ENCODE measurements around the gene ISCA2. TPM values are rescaled to one million over a fixed set of nuclear protein-coding genes. Genes with fewer than 3 reads are reported as not detected.

ISCA2 gene
- total RNA-seq, 1 experiment from 2014 or later, result 33.0 TPM

DNA sequence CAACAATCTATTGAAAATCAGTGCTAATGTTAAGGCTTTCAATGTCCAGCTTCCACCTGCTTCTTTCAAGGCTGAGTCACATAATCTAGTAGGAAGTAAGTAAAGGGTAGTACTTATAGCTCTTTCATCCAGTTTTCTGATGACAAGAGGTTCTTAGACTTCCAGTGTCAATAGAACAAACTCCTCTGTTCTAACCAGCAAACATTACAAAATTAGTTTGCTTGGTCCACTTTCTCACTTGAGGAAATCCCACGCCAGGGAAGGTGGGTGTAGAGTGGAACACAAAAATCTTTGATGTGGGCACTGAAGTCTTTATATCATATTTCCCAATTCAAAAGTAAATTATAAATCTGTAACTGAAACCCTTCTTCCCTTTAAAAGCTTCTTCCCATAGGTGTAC is 3.1 kb upstream of the ISCA2 start:
- H3K4me1 ChIP-seq, result peaks cover 52% of the 10 kb centered on the region
- peaks cover 7% of the 10 kb centered on the region for H3K4me1 Mint-ChIP-seq (ENCODE audit: low read depth, unreplicated experiment)

DNA sequence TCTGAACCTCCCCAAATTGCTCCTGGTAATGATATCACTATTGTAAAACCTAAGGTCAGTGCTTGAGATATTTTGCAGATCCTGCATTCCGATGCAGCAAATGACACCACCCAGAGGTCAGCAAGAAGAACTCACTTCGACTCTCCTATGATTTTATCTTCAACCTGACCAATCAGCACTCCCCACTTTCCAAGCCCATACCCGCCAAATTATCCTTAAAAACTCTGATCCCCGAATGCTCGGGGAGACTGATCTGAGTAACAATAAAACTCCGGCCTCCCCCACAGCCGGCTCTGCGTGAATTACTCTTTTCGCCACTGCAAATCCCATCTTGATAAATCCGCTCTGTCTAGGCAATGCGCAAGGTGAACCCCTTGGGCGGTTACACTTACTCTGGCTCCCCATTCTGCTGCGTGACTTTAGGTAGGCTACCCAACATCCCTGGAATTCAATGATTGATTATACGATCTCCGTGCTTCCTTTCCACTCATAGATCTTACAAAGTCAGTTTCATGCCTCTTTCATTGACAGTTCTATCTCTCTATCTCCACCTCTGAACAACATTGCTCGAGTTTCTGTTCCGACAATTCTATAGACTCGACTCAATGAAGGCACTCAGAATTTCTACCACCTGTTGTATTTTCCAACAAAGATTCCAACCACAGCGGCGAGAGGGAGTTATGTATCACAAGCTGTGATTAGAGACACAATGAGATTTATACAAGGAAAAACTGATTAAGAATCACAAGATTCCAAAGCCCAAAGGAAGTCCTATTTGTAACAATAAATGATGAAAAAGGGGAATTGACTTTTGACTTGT is 1.4 kb upstream of the ISCA2 start:
- H3K36me3 ChIP-seq (ENCODE audit: control insufficient read depth, insufficient read depth, low read length), result no peaks in the 10 kb centered on the region
- ChIA-PET CTCF (interaction anchor here (1.0 kb wide), 1 partner anchor 117 kb away, joined by 6 read pairs; no protein-coding TSS in a partner anchor), POLR2A (no interaction called here)
- intact Hi-C loops (cut with micrococcal nuclease; ENCODE audit: unreplicated experiment), result loop anchor here (1.0 to 5.0 kb wide), 2 partner anchors 55 to 130 kb away; no protein-coding TSS in a partner anchor
- Mint-ChIP-seq H3K4me3 (ENCODE audit: unreplicated experiment) (no peak overlapping the region), H3K4me1 (ENCODE audit: low read depth, unreplicated experiment) (peaks cover 7% of the 10 kb centered on the region), H3K9me3 (ENCODE audit: unreplicated experiment) (no peaks in the 10 kb centered on the region), H3K27me3 (ENCODE audit: insufficient read depth, unreplicated experiment) (no peaks in the 10 kb centered on the region), H3K36me3 (ENCODE audit: insufficient read depth, unreplicated experiment) (peaks cover 11% of the 10 kb centered on the region), H3K27ac (ENCODE audit: unreplicated experiment) (no peak overlapping the region)
- no peaks in the 10 kb centered on the region for H3K27me3 ChIP-seq (replicated peaks; ENCODE audit: control insufficient read depth, insufficient read depth, low read length)
- H3K4me3 ChIP-seq (ENCODE audit: low read depth, low read length), result peak overlapping the region; percentile 92
- TSS peak; percentile 61 for BruUV-seq (replicated peaks)
- H3K9me3 ChIP-seq, result no peaks in the 10 kb centered on the region
- DNase-seq, result peak; percentile 57 to 59
- TF ChIP-seq, protein P1, sequence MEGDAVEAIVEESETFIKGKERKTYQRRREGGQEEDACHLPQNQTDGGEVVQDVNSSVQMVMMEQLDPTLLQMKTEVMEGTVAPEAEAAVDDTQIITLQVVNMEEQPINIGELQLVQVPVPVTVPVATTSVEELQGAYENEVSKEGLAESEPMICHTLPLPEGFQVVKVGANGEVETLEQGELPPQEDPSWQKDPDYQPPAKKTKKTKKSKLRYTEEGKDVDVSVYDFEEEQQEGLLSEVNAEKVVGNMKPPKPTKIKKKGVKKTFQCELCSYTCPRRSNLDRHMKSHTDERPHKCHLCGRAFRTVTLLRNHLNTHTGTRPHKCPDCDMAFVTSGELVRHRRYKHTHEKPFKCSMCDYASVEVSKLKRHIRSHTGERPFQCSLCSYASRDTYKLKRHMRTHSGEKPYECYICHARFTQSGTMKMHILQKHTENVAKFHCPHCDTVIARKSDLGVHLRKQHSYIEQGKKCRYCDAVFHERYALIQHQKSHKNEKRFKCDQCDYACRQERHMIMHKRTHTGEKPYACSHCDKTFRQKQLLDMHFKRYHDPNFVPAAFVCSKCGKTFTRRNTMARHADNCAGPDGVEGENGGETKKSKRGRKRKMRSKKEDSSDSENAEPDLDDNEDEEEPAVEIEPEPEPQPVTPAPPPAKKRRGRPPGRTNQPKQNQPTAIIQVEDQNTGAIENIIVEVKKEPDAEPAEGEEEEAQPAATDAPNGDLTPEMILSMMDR (IDR thresholded peaks at IDR 0.05; ENCODE audit: insufficient read depth in 1 of 2, low read depth in 1 of 2, low read length in 1 of 2, severe bottlenecking in 1 of 2, unreplicated experiment in 1 of 2), result peak; percentile 16 to 36
- H3K4me1 ChIP-seq, result peaks cover 36% of the 10 kb centered on the region

More for the DNA sequence above, 3.1 kb upstream of the ISCA2 start:
- ChIA-PET POLR2A (no interaction called here), CTCF (no interaction called here)
- Histone ChIP-seq H3K27me3 (replicated peaks; ENCODE audit: control insufficient read depth, insufficient read depth, low read length) (no peaks in the 10 kb centered on the region), H3K36me3 (ENCODE audit: control insufficient read depth, insufficient read depth, low read length) (no peaks in the 10 kb centered on the region), H3K9me3 (no peaks in the 10 kb centered on the region), H3K4me3 (ENCODE audit: low read depth, low read length) (no peak overlapping the region)
- Mint-ChIP-seq H3K27ac (ENCODE audit: unreplicated experiment) (no peak overlapping the region), H3K36me3 (ENCODE audit: insufficient read depth, unreplicated experiment) (peaks cover 11% of the 10 kb centered on the region), H3K4me3 (ENCODE audit: unreplicated experiment) (no peak overlapping the region), H3K9me3 (ENCODE audit: unreplicated experiment) (no peaks in the 10 kb centered on the region), H3K27me3 (ENCODE audit: insufficient read depth, unreplicated experiment) (no peaks in the 10 kb centered on the region)
- TF ChIP-seq, protein P1 (IDR thresholded peaks at IDR 0.05; ENCODE audit: insufficient read depth in 1 of 2, low read depth in 1 of 2, low read length in 1 of 2, severe bottlenecking in 1 of 2, unreplicated experiment in 1 of 2), result no peak
- intact Hi-C loops (cut with micrococcal nuclease; ENCODE audit: unreplicated experiment), result loop anchor here (5.0 kb wide), 1 partner anchor 53 kb away; no protein-coding TSS in a partner anchor
- no peak for DNase-seq
- no TSS peak for BruUV-seq (replicated peaks)

DNA sequence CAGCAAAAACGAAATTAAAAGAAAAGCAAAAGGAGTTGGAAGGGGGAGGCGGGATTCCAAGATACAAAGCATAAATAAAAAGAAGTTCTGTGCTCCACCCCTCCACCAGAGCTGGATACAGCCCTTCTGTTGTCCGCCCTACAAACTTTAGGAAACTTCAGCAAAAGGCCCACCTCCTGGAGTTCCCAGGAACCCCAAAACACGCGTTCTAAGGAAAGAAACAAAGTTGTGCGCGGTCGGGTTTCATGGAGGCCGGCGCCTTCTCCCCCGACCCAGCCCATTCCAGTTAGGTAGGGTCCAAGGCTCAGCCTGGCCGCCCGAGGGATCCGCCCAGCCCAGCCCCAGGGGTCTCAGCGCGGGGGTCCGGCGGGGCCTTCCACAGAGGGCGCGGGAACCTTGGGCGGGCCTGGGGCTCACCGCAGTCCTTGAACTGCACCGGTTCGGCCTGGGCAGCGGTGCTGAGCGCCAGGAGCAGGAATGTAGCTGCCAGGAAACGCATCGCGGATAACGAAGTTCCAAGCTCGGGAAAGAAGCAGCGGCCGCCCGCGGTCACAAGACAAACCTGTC is 706 bp upstream of the ISCA2 start, which contains the start of gene NPC2:
TSS of gene NPC2 (minus strand) at position 530 of the 567 bp plus-strand sequence. CDS start at position 499, 31 bp downstream.
- Mint-ChIP-seq H3K27ac (ENCODE audit: unreplicated experiment) (no peak within 1 kb of the TSS), H3K4me1 (ENCODE audit: low read depth, unreplicated experiment) (peaks cover 7% of the 10 kb centered on the region), H3K4me3 (ENCODE audit: unreplicated experiment) (no peak within 1 kb of the TSS), H3K9me3 (ENCODE audit: unreplicated experiment) (no peaks in the 10 kb centered on the region), H3K36me3 (ENCODE audit: insufficient read depth, unreplicated experiment) (peaks cover 11% of the 10 kb centered on the region), H3K27me3 (ENCODE audit: insufficient read depth, unreplicated experiment) (no peaks in the 10 kb centered on the region)
- H3K4me1 ChIP-seq, result peaks cover 29% of the 10 kb centered on the region
- H3K4me3 ChIP-seq (ENCODE audit: low read depth, low read length), result peak within 1 kb of the TSS; percentile 97
- BruUV-seq (replicated peaks), result no TSS peak
- ChIA-PET POLR2A (interaction anchor here (0.6 to 1.3 kb wide), 6 partner anchors 28 to 646 kb away, joined by 3 to 6 read pairs (median 4); no protein-coding TSS in a partner anchor), CTCF (interaction anchor here (0.6 to 1.3 kb wide), 8 partner anchors 9 to 311 kb away, joined by 3 to 8 read pairs (median 4); partner anchors contain the start of gene VRTN)
- intact Hi-C loops (cut with micrococcal nuclease; ENCODE audit: unreplicated experiment), result loop anchor here (1.0 to 5.0 kb wide), 2 partner anchors 56 to 131 kb away; no protein-coding TSS in a partner anchor
- H3K27me3 ChIP-seq (replicated peaks; ENCODE audit: control insufficient read depth, insufficient read depth, low read length), result no peaks in the 10 kb centered on the region
- DNase-seq, result no peak
- H3K36me3 ChIP-seq (ENCODE audit: control insufficient read depth, insufficient read depth, low read length), result no peaks in the 10 kb centered on the region
- TF ChIP-seq, protein P1 (IDR thresholded peaks at IDR 0.05; ENCODE audit: insufficient read depth in 1 of 2, low read depth in 1 of 2, low read length in 1 of 2, severe bottlenecking in 1 of 2, unreplicated experiment in 1 of 2), result no peak
- H3K9me3 ChIP-seq, result no peaks in the 10 kb centered on the region

Measured in Caco-2 (cell line).